ENCODE data around the gene SEC61B.
A peak's percentile ranks its signal among the peaks of the same experiment; 100 is the strongest.
"Not testable (repeated sequence)": the region's sequence is repeated elsewhere in the genome, so short reads cannot be mapped to it uniquely, and the experiment has no call there.

SEC61B gene

GRCh38 chr9:99192786-99193465, 29.2 kb upstream of the SEC61B start:
- no peak for DNase-seq

- DNase-seq: no peak
Measured at GRCh38 chr9:99193466-99193821, 28.6 kb upstream of the SEC61B start.

- not testable (repeated sequence) for DNase-seq
Measured at GRCh38 chr9:99196484-99196883, 25.6 kb upstream of the SEC61B start.

GRCh38 chr9:99197124-99197630, 24.9 kb upstream of the SEC61B start:
- DNase-seq: no peak

GRCh38 chr9:99197987-99198386, 24.1 kb upstream of the SEC61B start:
- DNase-seq: no peak

GRCh38 chr9:99199938-99200539, 22.0 kb upstream of the SEC61B start:
- DNase-seq: no peak

- no peak for DNase-seq
Measured at GRCh38 chr9:99201603-99202002, 20.5 kb upstream of the SEC61B start.

- no peak for DNase-seq
Measured at GRCh38 chr9:99210572-99210971, 11.5 kb upstream of the SEC61B start.

- no peak for DNase-seq
Measured at GRCh38 chr9:99211746-99212145, 10.3 kb upstream of the SEC61B start.

- no peak for DNase-seq
Measured at GRCh38 chr9:99213197-99213596, 8.9 kb upstream of the SEC61B start.

- DNase-seq: no peak
Measured at GRCh38 chr9:99216073-99216472, 6.0 kb upstream of the SEC61B start.

GRCh38 chr9:99220011-99220410, 2.1 kb upstream of the SEC61B start:
- DNase-seq: no peak

GRCh38 chr9:99221266-99221620, 839 bp upstream of the SEC61B start:
- no peak for DNase-seq

- DNase-seq: peak; percentile 25
Measured at GRCh38 chr9:99222416-99223270, 561 bp downstream of the SEC61B start.

- no peak for DNase-seq
Measured at GRCh38 chr9:99224445-99224844, 2.4 kb downstream of the SEC61B start.

GRCh38 chr9:99226054-99226453, 4.0 kb downstream of the SEC61B start:
- DNase-seq: no peak

GRCh38 chr9:99230206-99230605, 8.1 kb downstream of the SEC61B start:
- no peak for DNase-seq

- DNase-seq: peak; percentile 13
Measured at GRCh38 chr9:99231711-99232110, 9.6 kb downstream of the SEC61B start.

- no peak for DNase-seq
Measured at GRCh38 chr9:99234618-99235017, 12.5 kb downstream of the SEC61B start.

- DNase-seq: no peak
Measured at GRCh38 chr9:99235069-99235468, 13.0 kb downstream of the SEC61B start.

GRCh38 chr9:99235926-99236634, 14.0 kb downstream of the SEC61B start:
- peak; percentile 67 for DNase-seq

- no peak for DNase-seq
Measured at GRCh38 chr9:99237356-99237755, 15.3 kb downstream of the SEC61B start.

GRCh38 chr9:99237849-99238248, 15.8 kb downstream of the SEC61B start:
- DNase-seq: not testable (repeated sequence)
